Uterus (tissue), 4 donors: Measurements from ENCODE around the gene ASTN2. TPM values are rescaled to one million over a fixed set of nuclear protein-coding genes. Genes with fewer than 3 reads are reported as not detected.

ENCODE experiments used
- DNase-seq, 2 donors: peaks; one replicate each; pipeline ENCODE4 v3.0.0-alpha.2; 2019 to 2020
- H3K27ac ChIP-seq, 2 donors: fragments of 200-600 bp; sonication (generic); 1 replicate in 1 of 2; 2 replicates in 1 of 2; pipeline ENCODE4 v1.5.1; 2016 to 2018
- H3K27me3 ChIP-seq, 2 donors: fragments of 200-600 bp; sonication (generic); one replicate each; pipeline ENCODE4 v1.5.1; 2018 to 2019; ENCODE audit warnings: control low read depth in 1 of 2
- H3K36me3 ChIP-seq, 2 donors: fragments of 200-600 bp; sonication (generic); one replicate each; pipeline ENCODE4 v1.5.1; 2019; ENCODE audit warnings: control low read depth in 1 of 2
- H3K4me1 ChIP-seq, 2 donors: fragments of 200-600 bp; sonication (generic); one replicate each; pipeline ENCODE4 v1.5.1; 2018 to 2019; ENCODE audit warnings: control low read depth in 1 of 2
- H3K4me3 ChIP-seq, 2 donors: fragments of 200-600 bp; sonication (generic); 1 replicate in 1 of 2; 2 replicates in 1 of 2; pipeline ENCODE4 v1.5.1; 2018 to 2019; ENCODE audit warnings: mild to moderate bottlenecking in 1 of 2
- H3K9me3 ChIP-seq, 2 donors: fragments of 200-600 bp; sonication (generic); one replicate each; pipeline ENCODE4 v1.5.1; 2019; ENCODE audit warnings: control low read depth in 1 of 2
- CTCF ChIP-seq, 4 experiments: fragments of 200-600 bp in 2 of 4; fragments of 450-650 bp in 2 of 4; sonication (generic) in 2 of 4; IDR thresholded peaks; one replicate each; pipeline ENCODE4 v1.5.1; 2016 to 2019; ENCODE audit warnings: antibody characterized with exemption in 4 of 4, mild to moderate bottlenecking in 2 of 4, moderate library complexity in 1 of 4
- POLR2A ChIP-seq, 2 donors: fragments of 450-650 bp; IDR thresholded peaks; one replicate each; pipeline ENCODE4 v1.6.1; 2016; ENCODE audit warnings: antibody characterized with exemption in 2 of 2, mild to moderate bottlenecking in 1 of 2, moderate library complexity in 1 of 2
- intact Hi-C: fragments of 100-400 bp; cut with DNase I; formaldehyde crosslinking; loops from one replicate; pipeline ENCODE4 v1.15.1; 2023; ENCODE audit warnings: low total_unique reads
- total RNA-seq, 4 donors: library from RNA; depleted of rRNA in 3 of 4; stranded (reverse); fragments of >200 nt in 3 of 4; gene quantifications; one replicate each; pipeline versions ENCODE4 v1.1.0 to v1.2.4, GENCODE V29; 2014 to 2023
- donor health status: DM: yes; HTN: yes; CAD: no.

Gene ASTN2
- total RNA-seq, 4 donors from 2014 or later = 1.8 to 8.6 (median 6.7) TPM

GRCh38 chr9:116494815-116495634 lies 919.8 kb downstream of the ASTN2 start:
- Histone ChIP-seq H3K27ac (no peak overlapping the region), H3K4me1 (no peaks in the 10 kb centered on the region), H3K9me3 (no peaks in the 10 kb centered on the region), H3K4me3 (no peak overlapping the region), H3K27me3 (no peaks in the 10 kb centered on the region), H3K36me3 (no peaks in the 10 kb centered on the region)
- TF ChIP-seq POLR2A (IDR thresholded peaks at IDR 0.05) = no peak
- TF ChIP-seq CTCF (IDR thresholded peaks at IDR 0.05) = peak in 3 of 4 experiments; percentile 27 to 50 (median 45)
- intact Hi-C loops = no loop called here
- DNase-seq = peak in 1 of 2 donors; percentile 31

GRCh38 chr9:116493183-116493860 lies 921.5 kb downstream of the ASTN2 start:
- TF ChIP-seq POLR2A (IDR thresholded peaks at IDR 0.05) (no peak), CTCF (IDR thresholded peaks at IDR 0.05) (no peak)
- H3K9me3 ChIP-seq = no peaks in the 10 kb centered on the region
- no peaks in the 10 kb centered on the region for H3K36me3 ChIP-seq
- H3K27ac ChIP-seq = peak overlapping the region; percentile 24 to 58
- H3K4me1 ChIP-seq = no peaks in the 10 kb centered on the region
- no peak overlapping the region for H3K4me3 ChIP-seq
- no peaks in the 10 kb centered on the region for H3K27me3 ChIP-seq
- intact Hi-C loops = no loop called here
- no peak for DNase-seq

- DNase-seq = no peak
- intact Hi-C loops = no loop called here
- Histone ChIP-seq H3K27me3 (no peaks in the 10 kb centered on the region), H3K4me3 (no peak overlapping the region), H3K4me1 (no peaks in the 10 kb centered on the region), H3K36me3 (no peaks in the 10 kb centered on the region), H3K9me3 (no peaks in the 10 kb centered on the region), H3K27ac (peak overlapping the region in 1 of 2 donors; percentile 21)
- TF ChIP-seq POLR2A (IDR thresholded peaks at IDR 0.05) (no peak), CTCF (IDR thresholded peaks at IDR 0.05) (no peak)
These were observed 923.2 kb downstream of the ASTN2 start for GRCh38 chr9:116491659-116492058.

- intact Hi-C loops = no loop called here
These were observed 923.6 kb downstream of the ASTN2 start for GRCh38 chr9:116491219-116491618.

More at GRCh38 chr9:116491219-116491618, 923.6 kb downstream of the ASTN2 start:
- Histone ChIP-seq H3K36me3 (no peaks in the 10 kb centered on the region), H3K4me1 (no peaks in the 10 kb centered on the region), H3K27ac (peak overlapping the region in 1 of 2 donors; percentile 21), H3K9me3 (no peaks in the 10 kb centered on the region), H3K27me3 (no peaks in the 10 kb centered on the region), H3K4me3 (no peak overlapping the region)
- TF ChIP-seq POLR2A (IDR thresholded peaks at IDR 0.05) (no peak), CTCF (IDR thresholded peaks at IDR 0.05) (no peak)
- DNase-seq = no peak
